22Rv1 (cell line): ENCODE data around the gene C20orf173.

Experiments used
- ZFX ChIP-seq: fragments of 450-650 bp; IDR thresholded peaks from 2 replicates; pipeline ENCODE4 v1.6.1; 2017; ENCODE audit warnings: antibody characterized with exemption, borderline replicate concordance
- TF ChIP-seq, protein P1 (sequence below): fragments of 450-650 bp; IDR thresholded peaks from 2 replicates; pipeline ENCODE4 v1.5.1; 2017; ENCODE audit warnings: mild to moderate bottlenecking

DNA sequence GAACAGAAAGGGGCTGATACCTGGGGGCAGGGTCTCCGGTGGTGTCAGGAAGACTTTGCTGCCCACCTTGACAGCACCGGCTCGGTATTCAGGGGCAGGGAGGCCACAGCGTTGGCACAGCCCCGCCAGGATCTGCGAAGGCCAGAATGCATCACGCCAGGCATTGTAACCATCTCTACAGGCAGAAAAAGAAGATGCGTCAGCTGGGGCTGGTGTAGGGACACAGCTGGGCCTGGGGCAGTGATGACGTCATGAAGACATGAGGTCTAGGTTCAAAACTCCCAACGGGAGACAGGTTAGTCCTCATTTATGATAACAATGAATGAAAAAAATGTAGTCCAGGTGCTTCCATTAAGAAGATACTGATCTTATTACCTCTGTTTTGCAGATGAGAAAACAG is 34.4 kb upstream of the C20orf173 start:
- TF ChIP-seq, protein P1, sequence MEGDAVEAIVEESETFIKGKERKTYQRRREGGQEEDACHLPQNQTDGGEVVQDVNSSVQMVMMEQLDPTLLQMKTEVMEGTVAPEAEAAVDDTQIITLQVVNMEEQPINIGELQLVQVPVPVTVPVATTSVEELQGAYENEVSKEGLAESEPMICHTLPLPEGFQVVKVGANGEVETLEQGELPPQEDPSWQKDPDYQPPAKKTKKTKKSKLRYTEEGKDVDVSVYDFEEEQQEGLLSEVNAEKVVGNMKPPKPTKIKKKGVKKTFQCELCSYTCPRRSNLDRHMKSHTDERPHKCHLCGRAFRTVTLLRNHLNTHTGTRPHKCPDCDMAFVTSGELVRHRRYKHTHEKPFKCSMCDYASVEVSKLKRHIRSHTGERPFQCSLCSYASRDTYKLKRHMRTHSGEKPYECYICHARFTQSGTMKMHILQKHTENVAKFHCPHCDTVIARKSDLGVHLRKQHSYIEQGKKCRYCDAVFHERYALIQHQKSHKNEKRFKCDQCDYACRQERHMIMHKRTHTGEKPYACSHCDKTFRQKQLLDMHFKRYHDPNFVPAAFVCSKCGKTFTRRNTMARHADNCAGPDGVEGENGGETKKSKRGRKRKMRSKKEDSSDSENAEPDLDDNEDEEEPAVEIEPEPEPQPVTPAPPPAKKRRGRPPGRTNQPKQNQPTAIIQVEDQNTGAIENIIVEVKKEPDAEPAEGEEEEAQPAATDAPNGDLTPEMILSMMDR, result no peak
- TF ChIP-seq ZFX, result no peak
